ENCODE measurements around the gene TMEM253.

TMEM253 gene

DNA sequence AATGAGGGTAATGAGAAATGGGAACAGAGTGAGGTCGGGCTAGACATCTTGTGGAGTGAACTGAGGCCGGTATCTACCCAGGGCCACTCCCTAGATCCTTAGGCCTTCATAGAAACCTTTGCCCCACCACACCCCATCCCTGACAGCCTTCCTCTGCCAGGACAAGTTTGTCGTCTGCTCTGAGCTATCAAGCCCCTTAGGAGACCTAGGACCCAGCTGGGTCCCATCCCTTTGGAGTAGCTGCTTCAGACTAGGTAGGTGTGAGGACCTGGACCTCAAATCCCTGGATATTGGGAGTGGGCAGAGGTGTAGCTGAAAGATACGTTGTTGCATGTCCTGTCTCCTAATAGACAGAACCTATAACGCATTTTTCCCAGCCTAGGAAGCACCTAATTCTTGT is at the start of gene TMEM253:
TSS of gene TMEM253 (plus strand) at position 136 of the 400 bp plus-strand sequence. CDS start 278 bp downstream, outside the sequence.
- ATAC-seq (replicated peaks; ENCODE audit: extremely low read depth, poor library complexity, severe bottlenecking): no peak
- no peak within 1 kb of the TSS for H3K4me3 Mint-ChIP-seq
- peaks cover 10% of the 10 kb centered on the region for H3K27me3 Mint-ChIP-seq
- H3K9me3 Mint-ChIP-seq: no peaks in the 10 kb centered on the region
- H3K4me1 Mint-ChIP-seq: peaks cover 29% of the 10 kb centered on the region
- DNase-seq (ENCODE audit: low spot score in 2 of 2): no peak
- no peak within 1 kb of the TSS for H3K27ac Mint-ChIP-seq (ENCODE audit: low read depth)
- H3K36me3 Mint-ChIP-seq (ENCODE audit: insufficient read depth): peaks cover 7% of the 10 kb centered on the region

DNA sequence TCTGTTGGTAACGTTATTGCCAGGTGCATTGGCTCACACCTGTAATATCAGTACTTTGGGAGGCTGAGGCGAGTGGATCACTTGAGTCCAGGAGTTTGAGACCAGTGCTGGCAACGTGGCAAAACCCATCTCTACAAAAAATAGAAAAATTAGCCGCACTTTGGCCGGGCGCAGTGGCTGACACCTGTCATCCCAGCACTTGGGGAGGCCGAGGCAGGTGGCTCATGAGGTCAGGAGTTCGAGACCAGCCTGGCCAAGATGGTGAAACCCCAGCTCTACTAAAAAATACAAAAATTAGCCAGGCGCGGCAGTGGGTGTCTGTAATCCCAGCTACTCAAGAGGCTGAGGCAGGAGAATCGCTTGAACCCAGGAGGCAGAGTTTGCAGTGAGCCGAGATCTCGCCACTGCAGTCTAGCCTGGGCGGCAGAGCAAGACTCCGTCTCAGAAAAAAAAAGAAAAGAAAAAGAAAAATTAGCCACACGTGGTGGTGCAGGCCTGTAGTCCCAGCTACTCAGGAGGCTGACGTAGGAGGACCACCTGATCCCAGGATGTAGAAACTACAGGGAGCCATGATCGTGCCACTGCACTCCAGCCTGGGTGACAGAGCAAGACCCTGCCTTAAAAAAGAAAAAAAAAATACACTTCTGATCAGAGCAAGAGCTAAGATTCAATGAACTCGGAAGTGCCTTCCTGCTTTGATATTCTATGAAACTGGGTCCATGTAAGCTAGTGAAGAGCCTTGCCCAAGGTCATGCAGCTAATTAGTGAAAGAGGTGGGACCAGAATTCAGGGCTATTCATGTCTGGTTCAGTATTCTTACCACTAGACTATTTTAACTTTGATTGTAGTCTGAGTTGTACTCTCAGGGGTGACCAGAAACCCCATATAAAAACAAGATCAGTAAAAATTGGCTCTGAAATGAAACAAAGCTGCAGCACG is 47.4 kb upstream of the TMEM253 start:
- Mint-ChIP-seq H3K36me3 (ENCODE audit: insufficient read depth) (no peaks in the 10 kb centered on the region), H3K9me3 (no peaks in the 10 kb centered on the region), H3K4me1 (no peaks in the 10 kb centered on the region), H3K4me3 (no peak overlapping the region), H3K27me3 (no peaks in the 10 kb centered on the region), H3K27ac (ENCODE audit: low read depth) (no peak overlapping the region)
- no peak for DNase-seq (ENCODE audit: low spot score in 2 of 2)
- ATAC-seq (replicated peaks; ENCODE audit: extremely low read depth, poor library complexity, severe bottlenecking): no peak

DNA sequence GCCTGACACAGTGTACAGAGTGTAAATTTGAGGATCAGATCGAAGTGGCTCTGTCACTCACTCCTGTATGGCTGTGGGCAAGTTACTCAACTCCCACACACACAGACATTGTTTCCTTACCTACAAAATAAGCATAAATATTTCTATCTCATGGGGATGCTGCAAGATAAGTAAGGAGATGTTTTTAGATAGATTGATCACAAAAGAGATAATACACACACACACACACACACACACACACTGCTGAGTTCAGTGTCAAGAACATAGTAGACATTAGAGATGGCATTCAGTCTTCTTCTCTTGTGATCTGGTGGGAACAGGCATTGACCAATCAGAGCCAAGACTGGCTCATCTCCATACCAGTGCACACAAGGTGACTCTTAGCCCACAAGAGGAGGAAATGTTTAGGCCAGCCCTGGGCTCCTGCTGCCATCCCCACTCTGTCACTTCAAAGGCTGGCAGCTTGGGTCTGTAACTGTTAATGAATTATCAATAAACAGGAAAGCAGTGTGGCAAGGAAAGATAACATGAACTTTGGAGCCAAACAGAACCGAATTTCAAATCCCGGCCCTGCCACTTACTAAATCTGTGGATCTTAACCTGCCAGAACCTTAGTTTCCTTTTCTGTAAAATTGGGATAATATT is 46.6 kb upstream of the TMEM253 start:
- no peak for DNase-seq (ENCODE audit: low spot score in 2 of 2)
- H3K27me3 Mint-ChIP-seq: no peaks in the 10 kb centered on the region
- ATAC-seq (replicated peaks; ENCODE audit: extremely low read depth, poor library complexity, severe bottlenecking): no peak
- H3K4me1 Mint-ChIP-seq: no peaks in the 10 kb centered on the region
- H3K27ac Mint-ChIP-seq (ENCODE audit: low read depth): no peak overlapping the region
- H3K36me3 Mint-ChIP-seq (ENCODE audit: insufficient read depth): no peaks in the 10 kb centered on the region
- no peaks in the 10 kb centered on the region for H3K9me3 Mint-ChIP-seq
- no peak overlapping the region for H3K4me3 Mint-ChIP-seq

DNA sequence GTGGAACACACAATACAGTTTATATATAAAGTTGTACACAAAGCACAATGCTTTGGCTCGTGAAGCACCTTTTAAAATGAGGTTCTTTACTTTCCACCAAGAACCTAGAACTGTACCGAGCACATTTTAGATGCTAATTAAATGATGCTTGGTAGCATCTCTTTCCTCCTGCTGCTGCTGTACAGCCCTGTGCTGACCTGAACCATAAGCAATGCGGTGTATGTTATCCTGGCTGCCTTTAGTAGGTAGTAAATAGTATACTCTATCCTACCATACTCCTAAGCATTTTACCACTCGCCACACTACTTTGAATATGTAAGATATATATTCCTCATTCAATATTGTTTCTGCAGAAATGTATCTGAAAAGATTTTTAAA is 46.1 kb upstream of the TMEM253 start:
- ATAC-seq (replicated peaks; ENCODE audit: extremely low read depth, poor library complexity, severe bottlenecking) (no peak), DNase-seq (ENCODE audit: low spot score in 2 of 2) (no peak)
- no peaks in the 10 kb centered on the region for H3K9me3 Mint-ChIP-seq
- H3K27ac Mint-ChIP-seq (ENCODE audit: low read depth): no peak overlapping the region
- no peaks in the 10 kb centered on the region for H3K4me1 Mint-ChIP-seq
- H3K27me3 Mint-ChIP-seq: peaks cover 5% of the 10 kb centered on the region
- no peak overlapping the region for H3K4me3 Mint-ChIP-seq
- H3K36me3 Mint-ChIP-seq (ENCODE audit: insufficient read depth): no peaks in the 10 kb centered on the region

DNA sequence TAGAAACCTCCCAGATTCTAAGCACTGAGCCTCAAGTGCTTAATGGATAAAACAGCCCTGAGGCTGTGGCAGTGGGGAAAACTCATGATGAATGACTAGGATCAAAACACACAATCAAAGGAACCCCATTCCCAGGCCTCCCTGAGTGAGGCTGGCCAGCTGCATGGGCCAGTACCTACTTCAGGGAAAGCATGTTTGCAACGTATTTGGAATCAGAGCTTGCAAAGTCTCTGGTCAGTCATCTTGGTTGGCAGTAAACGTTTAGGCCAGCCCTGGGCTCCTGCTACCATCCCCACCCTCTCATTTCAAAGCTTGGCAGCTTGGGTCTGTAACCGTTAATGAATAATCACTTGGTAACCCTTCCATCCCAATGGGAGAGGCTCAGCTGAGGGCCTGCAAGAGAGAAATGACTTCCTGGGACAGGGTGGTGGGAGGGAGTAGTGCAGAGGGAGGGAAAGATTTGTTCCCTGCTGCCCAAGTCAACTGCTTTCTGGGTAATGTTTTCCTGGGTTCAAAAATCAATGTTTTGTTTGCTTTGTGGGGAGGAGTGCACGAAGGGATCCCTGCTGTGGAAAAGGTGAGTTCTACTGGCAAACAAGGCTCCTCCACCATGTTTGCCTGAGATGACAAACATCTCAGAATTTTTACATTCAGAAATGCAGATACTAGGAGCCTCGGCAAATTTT is 45.3 kb upstream of the TMEM253 start:
- no peak overlapping the region for H3K27ac Mint-ChIP-seq (ENCODE audit: low read depth)
- H3K27me3 Mint-ChIP-seq: peaks cover 13% of the 10 kb centered on the region
- no peak for ATAC-seq (replicated peaks; ENCODE audit: extremely low read depth, poor library complexity, severe bottlenecking)
- H3K4me1 Mint-ChIP-seq: no peaks in the 10 kb centered on the region
- H3K9me3 Mint-ChIP-seq: no peaks in the 10 kb centered on the region
- no peak overlapping the region for H3K4me3 Mint-ChIP-seq
- no peaks in the 10 kb centered on the region for H3K36me3 Mint-ChIP-seq (ENCODE audit: insufficient read depth)
- DNase-seq (ENCODE audit: low spot score in 2 of 2): no peak

DNA sequence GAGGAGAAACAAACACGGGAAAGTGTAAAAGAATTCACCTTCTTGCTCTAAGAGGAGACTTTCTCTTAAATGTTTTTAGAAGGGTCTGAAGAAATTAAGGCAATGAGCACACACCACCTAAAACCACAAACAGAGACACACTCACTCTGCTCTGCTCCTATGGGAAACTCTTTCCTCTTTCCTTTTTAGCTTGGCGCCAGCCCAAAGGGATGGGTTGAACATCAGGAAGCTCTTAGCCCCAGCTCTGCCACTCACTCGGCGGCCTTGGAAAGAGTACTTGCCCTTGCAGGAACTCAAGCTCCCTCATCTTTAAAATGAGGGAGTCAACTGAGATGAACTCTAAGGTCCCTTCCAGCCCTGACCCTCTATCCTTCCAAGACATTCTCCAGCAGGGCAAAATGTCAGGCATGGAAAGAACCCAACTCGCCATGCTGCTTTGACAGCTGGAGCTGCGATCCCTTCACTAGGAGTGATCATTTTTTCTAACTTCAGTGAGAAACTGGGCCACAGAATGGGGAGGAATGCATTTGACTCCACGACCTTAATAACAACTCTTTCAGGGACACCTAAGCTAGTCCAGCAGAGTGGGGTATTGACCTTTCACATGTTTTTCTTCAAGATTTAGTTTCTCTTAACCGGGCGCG is 44.2 kb upstream of the TMEM253 start:
- Mint-ChIP-seq H3K4me3 (no peak overlapping the region), H3K27ac (ENCODE audit: low read depth) (no peak overlapping the region), H3K36me3 (ENCODE audit: insufficient read depth) (no peaks in the 10 kb centered on the region), H3K4me1 (no peaks in the 10 kb centered on the region), H3K27me3 (peaks cover 22% of the 10 kb centered on the region), H3K9me3 (no peaks in the 10 kb centered on the region)
- ATAC-seq (replicated peaks; ENCODE audit: extremely low read depth, poor library complexity, severe bottlenecking) (no peak), DNase-seq (ENCODE audit: low spot score in 2 of 2) (no peak)

DNA sequence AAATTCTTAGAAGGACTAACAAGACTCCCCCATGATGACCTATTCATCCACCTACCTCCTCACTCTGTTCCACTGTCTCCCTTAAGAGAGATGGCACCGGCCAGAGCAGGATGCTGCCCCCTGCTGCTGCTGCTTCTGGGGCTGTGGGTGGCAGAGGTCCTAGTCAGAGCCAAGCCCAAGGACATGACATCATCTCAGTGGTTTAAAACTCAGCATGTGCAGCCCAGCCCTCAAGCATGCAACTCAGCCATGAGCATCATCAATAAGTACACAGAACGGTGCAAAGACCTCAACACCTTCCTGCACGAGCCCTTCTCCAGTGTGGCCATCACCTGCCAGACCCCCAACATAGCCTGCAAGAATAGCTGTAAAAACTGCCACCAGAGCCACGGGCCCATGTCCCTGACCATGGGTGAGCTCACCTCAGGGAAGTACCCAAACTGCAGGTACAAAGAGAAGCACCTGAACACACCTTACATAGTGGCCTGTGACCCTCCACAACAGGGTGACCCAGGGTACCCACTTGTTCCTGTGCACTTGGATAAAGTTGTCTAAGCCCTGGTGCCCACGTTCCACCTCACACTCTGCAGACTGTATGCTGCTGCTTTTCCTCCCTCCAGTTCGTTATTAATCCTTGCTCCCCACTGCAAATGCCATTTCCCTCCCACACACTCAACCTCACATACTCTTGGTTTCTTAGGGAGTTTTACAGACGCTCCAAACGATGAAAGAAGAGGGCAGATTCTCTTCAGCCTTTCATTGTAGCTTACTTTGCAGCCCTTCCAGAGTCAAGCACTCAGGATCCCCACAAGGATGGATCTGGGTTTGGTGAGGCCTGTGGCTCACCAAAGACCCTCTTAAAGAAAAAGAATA is 42.8 kb upstream of the TMEM253 start, which contains the start of gene RNASE8:
TSS of gene RNASE8 (plus strand) at position 20 of the 873 bp plus-strand sequence. CDS start at position 91, 71 bp downstream.
- Mint-ChIP-seq H3K4me3 (no peak within 1 kb of the TSS), H3K36me3 (ENCODE audit: insufficient read depth) (no peaks in the 10 kb centered on the region), H3K27ac (ENCODE audit: low read depth) (no peak within 1 kb of the TSS), H3K4me1 (no peaks in the 10 kb centered on the region), H3K27me3 (peaks cover 33% of the 10 kb centered on the region), H3K9me3 (no peaks in the 10 kb centered on the region)
- ATAC-seq (replicated peaks; ENCODE audit: extremely low read depth, poor library complexity, severe bottlenecking) (no peak), DNase-seq (ENCODE audit: low spot score in 2 of 2) (no peak)

DNA sequence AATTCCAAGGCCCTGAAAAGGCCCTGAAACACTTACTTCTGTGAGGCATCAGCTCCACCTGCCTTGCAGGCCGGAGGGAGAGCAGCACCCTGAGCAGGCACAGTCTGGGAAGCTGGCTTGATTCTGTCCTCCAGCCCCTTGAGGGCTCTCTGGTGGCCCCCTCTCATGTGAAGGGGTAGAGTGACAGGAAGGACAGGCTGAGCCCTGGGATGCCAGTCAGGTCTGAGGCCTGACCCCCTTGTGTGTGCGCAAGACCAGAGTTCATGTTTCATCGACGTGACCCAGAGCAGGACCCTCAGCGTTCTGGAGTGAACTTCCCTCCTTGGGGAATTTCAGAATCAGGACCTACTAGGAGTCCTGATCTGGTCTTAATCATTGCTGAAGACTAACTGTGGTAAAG is 42.0 kb upstream of the TMEM253 start:
- no peaks in the 10 kb centered on the region for H3K36me3 Mint-ChIP-seq (ENCODE audit: insufficient read depth)
- H3K27ac Mint-ChIP-seq (ENCODE audit: low read depth): no peak overlapping the region
- H3K27me3 Mint-ChIP-seq: peaks cover 41% of the 10 kb centered on the region
- H3K4me1 Mint-ChIP-seq: no peaks in the 10 kb centered on the region
- ATAC-seq (replicated peaks; ENCODE audit: extremely low read depth, poor library complexity, severe bottlenecking): no peak
- H3K9me3 Mint-ChIP-seq: no peaks in the 10 kb centered on the region
- DNase-seq (ENCODE audit: low spot score in 2 of 2): no peak
- H3K4me3 Mint-ChIP-seq: no peak overlapping the region

DNA sequence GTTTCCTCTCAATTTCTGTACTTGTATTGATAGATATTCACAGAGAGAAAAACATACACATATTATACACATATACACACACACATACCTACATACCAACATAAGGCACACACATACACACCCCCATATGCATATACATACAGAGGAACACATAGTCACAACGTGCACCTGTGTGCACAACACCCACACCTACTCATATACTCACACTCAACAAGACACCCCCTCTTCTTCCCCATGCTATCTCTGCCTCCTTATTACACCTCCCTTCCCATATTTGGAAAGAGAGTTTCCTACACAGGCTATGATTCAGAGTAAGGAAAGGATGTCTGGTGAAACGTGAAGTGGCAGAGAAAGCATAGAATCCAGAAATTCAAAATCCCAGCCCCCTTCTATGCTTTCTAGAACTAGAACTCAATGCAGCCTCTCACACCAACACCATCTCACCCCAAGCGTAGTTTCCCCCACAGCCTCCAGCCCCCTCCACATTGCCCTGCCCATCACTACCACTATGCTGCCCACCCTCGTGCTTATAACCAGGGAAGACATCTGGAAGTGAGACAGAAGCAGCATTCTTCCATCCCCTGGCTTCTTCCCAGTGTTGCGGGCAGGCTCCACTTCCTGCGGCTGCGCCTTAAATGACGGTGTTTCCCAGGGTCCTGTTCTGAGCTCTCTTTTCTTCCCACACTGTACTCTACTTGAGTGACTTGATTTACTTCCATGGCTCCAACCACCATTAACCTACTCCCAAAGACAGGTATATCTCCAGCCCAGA is 40.8 kb upstream of the TMEM253 start:
- Mint-ChIP-seq H3K27me3 (peaks cover 46% of the 10 kb centered on the region), H3K36me3 (ENCODE audit: insufficient read depth) (no peaks in the 10 kb centered on the region), H3K4me1 (no peaks in the 10 kb centered on the region)

DNA sequence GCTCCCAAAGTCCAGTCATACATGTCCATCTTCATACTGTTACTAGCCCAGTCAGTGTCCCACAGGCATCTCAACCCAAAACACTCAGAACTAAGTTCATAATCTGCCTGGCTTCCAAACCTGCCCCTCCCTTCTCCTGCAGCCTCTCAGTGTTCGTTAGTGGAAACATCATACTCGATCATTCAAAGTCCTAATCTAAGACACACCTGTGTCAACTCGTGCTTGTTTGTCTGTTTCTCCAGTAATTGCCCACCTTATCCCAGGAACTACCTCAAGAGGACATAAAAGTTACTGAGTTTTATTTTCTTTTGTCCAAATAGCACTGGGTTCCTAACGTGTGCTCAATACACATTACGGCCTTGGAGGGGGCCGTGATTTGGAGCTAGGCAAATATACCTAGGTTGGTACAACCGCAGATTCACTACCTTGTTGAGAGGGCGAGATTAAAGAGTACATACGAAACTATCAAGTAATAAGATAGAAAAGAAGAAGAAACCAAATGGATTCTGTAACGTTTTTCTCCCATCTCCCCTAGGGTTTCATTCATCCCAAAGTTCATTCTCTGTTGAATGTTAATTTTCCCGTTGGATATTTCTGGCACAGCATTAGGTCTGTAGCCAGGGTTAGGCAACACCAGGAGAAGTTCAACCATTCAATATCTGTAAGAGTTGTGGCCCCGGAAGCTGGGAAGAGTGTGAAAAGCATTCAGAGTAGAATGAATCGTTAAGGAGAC is 40.1 kb upstream of the TMEM253 start:
- no peaks in the 10 kb centered on the region for H3K36me3 Mint-ChIP-seq (ENCODE audit: insufficient read depth)
- no peaks in the 10 kb centered on the region for H3K9me3 Mint-ChIP-seq
- peaks cover 54% of the 10 kb centered on the region for H3K27me3 Mint-ChIP-seq

More for the DNA sequence above, 40.8 kb upstream of the TMEM253 start:
- ATAC-seq (replicated peaks; ENCODE audit: extremely low read depth, poor library complexity, severe bottlenecking) (no peak), DNase-seq (ENCODE audit: low spot score in 2 of 2) (no peak)
- Mint-ChIP-seq H3K4me3 (no peak overlapping the region), H3K27ac (ENCODE audit: low read depth) (no peak overlapping the region), H3K9me3 (no peaks in the 10 kb centered on the region)

DNA sequence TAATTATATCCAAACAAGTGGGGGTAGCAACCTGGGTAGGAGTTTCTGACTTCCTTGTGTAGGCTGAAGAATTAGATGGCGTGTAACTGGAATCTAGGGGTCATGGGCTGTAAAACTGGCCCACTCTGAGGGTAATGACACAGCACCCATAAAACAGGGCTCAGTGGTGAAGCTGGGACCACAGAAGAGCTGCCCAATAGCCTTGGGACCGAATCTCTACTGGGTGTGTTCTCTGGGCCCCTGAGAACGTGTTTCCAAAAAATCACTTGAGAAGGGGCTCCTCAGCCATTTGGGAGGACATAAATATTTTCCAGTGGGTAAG is 39.6 kb upstream of the TMEM253 start:
- Mint-ChIP-seq H3K27me3 (peaks cover 59% of the 10 kb centered on the region), H3K36me3 (ENCODE audit: insufficient read depth) (no peaks in the 10 kb centered on the region), H3K27ac (ENCODE audit: low read depth) (no peak overlapping the region), H3K9me3 (no peaks in the 10 kb centered on the region), H3K4me1 (no peaks in the 10 kb centered on the region), H3K4me3 (no peak overlapping the region)
- ATAC-seq (replicated peaks; ENCODE audit: extremely low read depth, poor library complexity, severe bottlenecking) (no peak), DNase-seq (ENCODE audit: low spot score in 2 of 2) (no peak)

More for the DNA sequence above, 40.1 kb upstream of the TMEM253 start:
- no peak overlapping the region for H3K27ac Mint-ChIP-seq (ENCODE audit: low read depth)
- DNase-seq (ENCODE audit: low spot score in 2 of 2) (no peak), ATAC-seq (replicated peaks; ENCODE audit: extremely low read depth, poor library complexity, severe bottlenecking) (no peak)
- H3K4me3 Mint-ChIP-seq: no peak overlapping the region
- no peaks in the 10 kb centered on the region for H3K4me1 Mint-ChIP-seq

Data from central memory CD8-positive, alpha-beta T cell (primary cell).